ENCODE data around the gene EMP3. TPM values are rescaled to one million over a fixed set of nuclear protein-coding genes. Genes with fewer than 3 reads are reported as not detected.
"Not testable (repeated sequence)": the region's sequence is repeated elsewhere in the genome, so short reads cannot be mapped to it uniquely, and the experiment has no call there.

The EMP3 gene, protein sequence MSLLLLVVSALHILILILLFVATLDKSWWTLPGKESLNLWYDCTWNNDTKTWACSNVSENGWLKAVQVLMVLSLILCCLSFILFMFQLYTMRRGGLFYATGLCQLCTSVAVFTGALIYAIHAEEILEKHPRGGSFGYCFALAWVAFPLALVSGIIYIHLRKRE
- 249 and 253 TPM in 2 replicates for total RNA-seq

DNA sequence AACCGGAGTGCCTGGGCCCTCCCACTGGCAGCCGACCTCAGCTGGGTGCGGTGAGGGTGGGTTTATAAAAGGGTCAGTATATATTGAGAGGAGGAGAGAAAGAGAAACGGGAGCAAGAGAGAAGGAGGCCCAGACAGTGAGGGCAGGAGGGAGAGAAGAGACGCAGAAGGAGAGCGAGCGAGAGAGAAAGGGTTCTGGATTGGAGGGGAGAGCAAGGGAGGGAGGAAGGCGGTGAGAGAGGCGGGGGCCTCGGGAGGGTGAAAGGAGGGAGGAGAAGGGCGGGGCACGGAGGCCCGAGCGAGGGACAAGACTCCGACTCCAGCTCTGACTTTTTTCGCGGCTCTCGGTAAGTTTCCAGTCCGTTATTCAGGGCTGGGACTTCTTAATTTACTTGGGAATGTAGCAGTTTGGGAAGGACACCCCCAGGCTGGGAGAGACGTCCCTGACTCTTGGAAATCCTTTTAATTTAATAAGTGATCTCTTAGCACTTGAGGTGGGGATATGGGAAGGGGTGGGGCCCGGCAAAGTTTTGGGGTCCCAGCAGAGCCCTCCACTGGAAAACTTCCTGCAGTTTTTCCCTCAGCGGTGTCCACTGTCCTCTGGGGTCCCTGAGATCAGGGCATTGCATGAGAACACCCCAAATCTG lies at the start of gene EMP3:
EMP3 (plus strand) TSS at position 288 of the 646 bp plus-strand sequence. CDS start 1,293 bp downstream, outside the sequence.
- Mint-ChIP-seq H3K4me1 (ENCODE audit: low read depth) (peaks cover 90% of the 10 kb centered on the region), H3K27ac (peak within 1 kb of the TSS; percentile 91), H3K27me3 (ENCODE audit: insufficient read depth) (no peaks in the 10 kb centered on the region), H3K4me3 (peak within 1 kb of the TSS; percentile 89), H3K9me3 (peaks cover 3% of the 10 kb centered on the region), H3K36me3 (ENCODE audit: low read depth) (peaks cover 35% of the 10 kb centered on the region)
- DNase-seq (ENCODE audit: low spot score), result peak; percentile 81
- intact Hi-C loops (cut with micrococcal nuclease), result loop anchor here (5.0 to 10.0 kb wide), 4 partner anchors 389 to 721 kb away; partner anchors contain the start of genes BICRA, GYS1, MAMSTR and PPP1R15A

GRCh38 chr19:48279747-48280146 lies 45.6 kb upstream of the EMP3 start:
- H3K4me3 Mint-ChIP-seq, result no peak overlapping the region
- H3K27ac Mint-ChIP-seq, result no peak overlapping the region
- no peaks in the 10 kb centered on the region for H3K36me3 Mint-ChIP-seq (ENCODE audit: low read depth)
- H3K4me1 Mint-ChIP-seq (ENCODE audit: low read depth), result no peaks in the 10 kb centered on the region
- DNase-seq (ENCODE audit: low spot score), result no peak
- H3K9me3 Mint-ChIP-seq, result no peaks in the 10 kb centered on the region
- intact Hi-C loops (cut with micrococcal nuclease), result no loop called here
- H3K27me3 Mint-ChIP-seq (ENCODE audit: insufficient read depth), result peaks cover 2% of the 10 kb centered on the region

DNA sequence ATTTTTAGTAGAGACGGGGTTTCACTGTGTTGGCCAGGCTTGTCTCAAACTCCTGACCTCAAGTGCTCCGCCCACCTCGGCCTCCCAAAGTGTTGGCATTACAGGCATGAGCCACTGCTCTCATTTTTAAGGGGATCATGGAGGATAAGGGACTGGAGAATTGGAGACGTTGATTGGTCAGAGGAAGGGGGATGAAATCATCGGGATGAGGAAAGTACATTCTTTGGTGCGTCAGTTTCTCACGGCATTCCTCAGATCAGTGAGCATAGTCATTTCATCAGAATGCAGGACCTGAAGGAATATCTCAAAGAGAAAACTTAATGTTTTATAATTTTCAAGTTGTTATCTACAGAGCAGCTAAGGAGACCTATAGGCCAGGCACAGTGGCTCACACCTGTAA lies 41.4 kb upstream of the EMP3 start:
- Mint-ChIP-seq H3K4me1 (ENCODE audit: low read depth) (no peaks in the 10 kb centered on the region), H3K9me3 (no peaks in the 10 kb centered on the region), H3K4me3 (no peak overlapping the region), H3K27ac (no peak overlapping the region), H3K36me3 (ENCODE audit: low read depth) (no peaks in the 10 kb centered on the region), H3K27me3 (ENCODE audit: insufficient read depth) (no peaks in the 10 kb centered on the region)
- intact Hi-C loops (cut with micrococcal nuclease), result no loop called here
- DNase-seq (ENCODE audit: low spot score), result no peak

DNA sequence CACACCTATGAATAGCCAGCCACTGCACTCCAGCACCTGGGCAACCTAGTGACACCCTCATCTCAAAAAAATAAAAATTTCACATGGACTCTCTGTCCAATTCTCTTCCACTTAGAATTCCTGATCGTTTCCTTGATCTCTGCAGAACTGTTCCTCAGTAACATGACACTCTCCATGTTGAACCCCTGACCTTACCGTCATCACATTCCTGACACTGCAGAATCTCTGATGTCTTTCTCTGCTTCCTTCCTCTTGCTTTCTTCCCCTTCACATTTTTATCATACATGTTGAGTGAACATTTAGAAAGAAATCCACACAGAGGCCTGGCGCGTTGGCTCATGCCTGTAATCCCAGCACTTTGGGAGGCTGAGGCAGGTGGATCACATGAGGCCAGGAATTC lies 40.5 kb upstream of the EMP3 start:
- Mint-ChIP-seq H3K27ac (no peak overlapping the region), H3K4me3 (no peak overlapping the region), H3K27me3 (ENCODE audit: insufficient read depth) (peaks cover 3% of the 10 kb centered on the region), H3K36me3 (ENCODE audit: low read depth) (no peaks in the 10 kb centered on the region), H3K4me1 (ENCODE audit: low read depth) (no peaks in the 10 kb centered on the region), H3K9me3 (no peaks in the 10 kb centered on the region)
- no peak for DNase-seq (ENCODE audit: low spot score)
- intact Hi-C loops (cut with micrococcal nuclease), result no loop called here

DNA sequence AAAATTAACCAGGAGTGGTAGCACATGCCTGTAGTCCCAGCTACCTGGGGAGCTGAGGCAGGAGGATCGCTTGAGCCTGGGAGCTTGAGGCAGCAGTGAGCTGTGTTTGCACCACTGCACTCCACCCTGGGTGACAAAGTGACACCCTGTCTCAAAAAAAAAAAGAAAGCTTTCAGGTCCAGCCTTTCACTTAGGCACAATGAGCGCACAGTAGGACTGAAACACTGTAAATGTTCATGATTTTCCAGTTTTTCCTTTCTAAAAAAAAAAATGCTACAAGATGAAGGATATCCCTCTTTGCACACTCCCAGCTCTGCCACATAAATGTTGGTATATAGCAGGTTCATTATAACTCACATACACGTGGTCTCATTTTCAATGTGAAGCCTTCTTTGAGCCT lies 37.6 kb upstream of the EMP3 start:
- H3K4me1 Mint-ChIP-seq (ENCODE audit: low read depth), result peaks cover 7% of the 10 kb centered on the region
- intact Hi-C loops (cut with micrococcal nuclease), result no loop called here
- no peaks in the 10 kb centered on the region for H3K36me3 Mint-ChIP-seq (ENCODE audit: low read depth)
- H3K27me3 Mint-ChIP-seq (ENCODE audit: insufficient read depth), result peaks cover 12% of the 10 kb centered on the region
- no peak overlapping the region for H3K4me3 Mint-ChIP-seq
- no peaks in the 10 kb centered on the region for H3K9me3 Mint-ChIP-seq
- H3K27ac Mint-ChIP-seq, result no peak overlapping the region
- no peak for DNase-seq (ENCODE audit: low spot score)

DNA sequence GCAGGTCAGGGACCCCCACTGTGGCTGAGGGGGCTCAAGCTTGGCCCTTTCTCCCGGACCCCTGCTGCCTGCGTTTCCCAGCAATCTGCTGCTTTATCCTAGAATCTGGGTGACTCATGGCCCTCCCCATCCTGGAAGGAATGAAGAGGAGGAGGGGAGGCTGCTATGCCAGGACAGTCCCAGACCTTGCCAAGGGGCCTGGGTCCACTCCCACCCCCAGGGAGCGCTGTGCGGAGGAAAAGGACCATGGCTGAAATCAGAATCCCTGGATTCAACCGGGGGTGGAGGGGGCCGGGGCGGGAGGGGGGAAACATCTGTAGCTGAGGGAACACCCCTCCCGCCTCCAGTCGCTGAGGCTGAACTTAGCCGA lies 35.0 kb upstream of the EMP3 start:
- H3K27ac Mint-ChIP-seq, result no peak overlapping the region
- peaks cover 12% of the 10 kb centered on the region for H3K27me3 Mint-ChIP-seq (ENCODE audit: insufficient read depth)
- H3K4me1 Mint-ChIP-seq (ENCODE audit: low read depth), result peaks cover 7% of the 10 kb centered on the region
- H3K9me3 Mint-ChIP-seq, result no peaks in the 10 kb centered on the region
- H3K36me3 Mint-ChIP-seq (ENCODE audit: low read depth), result no peaks in the 10 kb centered on the region
- no peak for DNase-seq (ENCODE audit: low spot score)
- intact Hi-C loops (cut with micrococcal nuclease), result no loop called here
- no peak overlapping the region for H3K4me3 Mint-ChIP-seq

- Mint-ChIP-seq H3K27me3 (ENCODE audit: insufficient read depth) (peaks cover 12% of the 10 kb centered on the region), H3K4me1 (ENCODE audit: low read depth) (peaks cover 7% of the 10 kb centered on the region)
These were observed 34.4 kb upstream of the EMP3 start for GRCh38 chr19:48290771-48291488.

DNA sequence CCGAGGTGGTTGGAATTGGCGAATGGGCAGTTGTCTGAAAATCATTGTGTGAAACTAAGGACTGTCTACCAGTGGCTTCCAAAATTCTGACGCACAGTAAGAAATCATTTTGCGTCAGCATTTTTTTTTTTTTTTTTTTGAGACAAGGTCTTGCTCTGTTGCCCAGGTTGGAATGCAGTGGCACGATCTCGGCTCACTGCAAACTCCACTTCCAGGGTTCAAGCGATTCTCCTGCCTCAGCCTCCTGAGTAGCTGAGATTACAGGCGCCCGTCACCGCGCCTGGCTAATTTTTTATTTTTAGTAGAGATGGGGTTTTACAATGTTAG lies 33.9 kb upstream of the EMP3 start:
- peaks cover 12% of the 10 kb centered on the region for H3K27me3 Mint-ChIP-seq (ENCODE audit: insufficient read depth)
- H3K36me3 Mint-ChIP-seq (ENCODE audit: low read depth); H3K9me3 Mint-ChIP-seq; H3K4me1 Mint-ChIP-seq (ENCODE audit: low read depth); H3K27ac Mint-ChIP-seq; H3K4me3 Mint-ChIP-seq; DNase-seq (ENCODE audit: low spot score): not testable (repeated sequence)
- intact Hi-C loops (cut with micrococcal nuclease), result loop anchor here (1.0 kb wide), 2 partner anchors 20 to 24 kb away; no protein-coding TSS in a partner anchor

More at GRCh38 chr19:48290771-48291488, 34.4 kb upstream of the EMP3 start:
- Mint-ChIP-seq H3K36me3 (ENCODE audit: low read depth) (no peaks in the 10 kb centered on the region), H3K4me3 (peak overlapping the region; percentile 64), H3K27ac (no peak overlapping the region), H3K9me3 (no peaks in the 10 kb centered on the region)
- DNase-seq (ENCODE audit: low spot score), result peak; percentile 43
- intact Hi-C loops (cut with micrococcal nuclease), result loop anchor here (1.0 kb wide), 2 partner anchors 20 to 24 kb away; no protein-coding TSS in a partner anchor

- intact Hi-C loops (cut with micrococcal nuclease), result no loop called here
- Mint-ChIP-seq H3K36me3 (ENCODE audit: low read depth) (no peaks in the 10 kb centered on the region), H3K27me3 (ENCODE audit: insufficient read depth) (peaks cover 12% of the 10 kb centered on the region), H3K27ac (no peak overlapping the region), H3K9me3 (no peaks in the 10 kb centered on the region), H3K4me1 (ENCODE audit: low read depth) (peaks cover 7% of the 10 kb centered on the region), H3K4me3 (no peak overlapping the region)
- no peak for DNase-seq (ENCODE audit: low spot score)
These were observed 32.6 kb upstream of the EMP3 start for GRCh38 chr19:48292798-48293197.

GRCh38 chr19:48295458-48295857 lies 29.9 kb upstream of the EMP3 start:
- Mint-ChIP-seq H3K27ac (no peak overlapping the region), H3K27me3 (ENCODE audit: insufficient read depth) (peaks cover 4% of the 10 kb centered on the region), H3K4me3 (no peak overlapping the region), H3K36me3 (ENCODE audit: low read depth) (no peaks in the 10 kb centered on the region), H3K9me3 (no peaks in the 10 kb centered on the region), H3K4me1 (ENCODE audit: low read depth) (peaks cover 7% of the 10 kb centered on the region)
- intact Hi-C loops (cut with micrococcal nuclease), result no loop called here
- DNase-seq (ENCODE audit: low spot score), result no peak

- DNase-seq (ENCODE audit: low spot score), result no peak
- Mint-ChIP-seq H3K4me1 (ENCODE audit: low read depth) (no peaks in the 10 kb centered on the region), H3K27me3 (ENCODE audit: insufficient read depth) (no peaks in the 10 kb centered on the region), H3K27ac (no peak overlapping the region), H3K9me3 (no peaks in the 10 kb centered on the region), H3K4me3 (no peak overlapping the region), H3K36me3 (ENCODE audit: low read depth) (no peaks in the 10 kb centered on the region)
- intact Hi-C loops (cut with micrococcal nuclease), result no loop called here
These were observed 28.2 kb upstream of the EMP3 start for GRCh38 chr19:48296963-48297734.

DNA sequence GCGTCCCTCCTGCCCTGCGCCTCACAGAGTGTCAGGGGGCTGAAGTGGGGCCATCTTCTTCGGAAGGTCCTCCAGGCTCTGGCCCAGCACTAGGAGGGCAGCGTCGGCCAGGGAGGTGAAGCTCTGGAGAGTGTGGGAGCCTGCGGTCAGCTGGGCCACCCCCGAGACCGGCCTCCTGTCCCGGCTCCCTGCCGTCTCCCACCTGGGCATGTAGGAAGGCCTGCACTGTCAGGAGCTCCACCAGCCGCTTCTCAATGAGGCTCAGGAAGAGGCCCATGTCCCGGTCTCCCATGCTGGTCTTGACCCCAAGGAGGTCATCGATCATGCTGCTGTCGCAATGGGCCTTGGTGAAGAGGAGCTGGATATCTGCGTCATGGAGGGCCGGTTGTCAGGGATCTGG lies 27.4 kb upstream of the EMP3 start:
- intact Hi-C loops (cut with micrococcal nuclease), result no loop called here
- Mint-ChIP-seq H3K36me3 (ENCODE audit: low read depth) (no peaks in the 10 kb centered on the region), H3K9me3 (no peaks in the 10 kb centered on the region), H3K27ac (no peak overlapping the region), H3K4me1 (ENCODE audit: low read depth) (no peaks in the 10 kb centered on the region), H3K4me3 (no peak overlapping the region), H3K27me3 (ENCODE audit: insufficient read depth) (no peaks in the 10 kb centered on the region)
- DNase-seq (ENCODE audit: low spot score), result no peak

Measured in activated T-helper 1 cell treated with anti-CD3 and anti-CD28 coated beads, Interleukin-12 subunit alpha, Interleukin-12 subunit beta, Interleukin-2, Interleukin-4 antibody, amounts not matched to agents 30 ng/mL and 10 ng/mL and 1 ng/mL, durations not matched to agents 14 hours and 24 hours and 36 hours (primary cell).